ENCODE data around the gene TROAP.

DNA sequence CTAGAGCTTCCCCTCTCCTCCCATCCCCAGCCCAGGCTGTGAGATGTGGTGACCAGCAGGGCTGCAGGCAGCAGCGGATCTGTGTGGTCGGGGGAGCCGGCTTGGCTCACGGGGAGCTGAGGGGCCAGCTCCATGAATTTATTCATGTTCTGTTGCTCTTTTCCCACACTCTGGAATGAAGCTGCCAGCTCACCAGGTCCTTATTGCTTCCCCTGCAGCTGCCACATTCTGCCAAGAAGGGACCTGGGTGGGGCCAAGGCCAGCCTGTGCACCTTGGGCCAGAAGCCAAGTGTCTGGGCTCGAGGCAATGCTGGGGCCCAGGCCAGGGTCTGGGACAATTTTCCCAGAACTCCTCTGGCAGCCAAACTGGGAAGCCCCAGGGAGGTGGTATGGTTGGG lies 16.4 kb downstream of the TROAP start:
- no peak for TF ChIP-seq POLR2A (IDR thresholded peaks at IDR 0.05)
- TF ChIP-seq, protein P1, sequence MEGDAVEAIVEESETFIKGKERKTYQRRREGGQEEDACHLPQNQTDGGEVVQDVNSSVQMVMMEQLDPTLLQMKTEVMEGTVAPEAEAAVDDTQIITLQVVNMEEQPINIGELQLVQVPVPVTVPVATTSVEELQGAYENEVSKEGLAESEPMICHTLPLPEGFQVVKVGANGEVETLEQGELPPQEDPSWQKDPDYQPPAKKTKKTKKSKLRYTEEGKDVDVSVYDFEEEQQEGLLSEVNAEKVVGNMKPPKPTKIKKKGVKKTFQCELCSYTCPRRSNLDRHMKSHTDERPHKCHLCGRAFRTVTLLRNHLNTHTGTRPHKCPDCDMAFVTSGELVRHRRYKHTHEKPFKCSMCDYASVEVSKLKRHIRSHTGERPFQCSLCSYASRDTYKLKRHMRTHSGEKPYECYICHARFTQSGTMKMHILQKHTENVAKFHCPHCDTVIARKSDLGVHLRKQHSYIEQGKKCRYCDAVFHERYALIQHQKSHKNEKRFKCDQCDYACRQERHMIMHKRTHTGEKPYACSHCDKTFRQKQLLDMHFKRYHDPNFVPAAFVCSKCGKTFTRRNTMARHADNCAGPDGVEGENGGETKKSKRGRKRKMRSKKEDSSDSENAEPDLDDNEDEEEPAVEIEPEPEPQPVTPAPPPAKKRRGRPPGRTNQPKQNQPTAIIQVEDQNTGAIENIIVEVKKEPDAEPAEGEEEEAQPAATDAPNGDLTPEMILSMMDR (IDR thresholded peaks at IDR 0.05) = no peak
